ENCODE results near the gene FAM161B.

FAM161B gene

DNA sequence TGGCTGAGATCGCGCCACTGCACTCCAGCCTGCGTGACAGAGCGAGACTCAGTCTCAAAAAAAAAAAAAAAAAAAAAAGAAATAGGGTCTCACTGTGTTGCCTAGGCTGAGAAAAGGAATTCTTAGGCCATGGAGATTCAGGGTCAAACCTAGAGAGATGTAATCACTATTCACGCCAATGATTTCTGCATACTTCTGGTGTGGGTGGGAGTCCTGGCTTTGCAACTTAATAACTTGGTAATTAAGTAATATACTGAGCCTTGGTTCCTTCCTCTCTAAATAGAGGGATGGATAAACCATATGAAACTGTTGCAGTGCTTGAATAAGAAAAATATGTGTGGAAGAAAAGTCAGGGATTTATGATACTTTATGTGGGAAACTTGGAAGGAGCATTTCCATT, 60.5 kb downstream of the FAM161B start:
- Histone ChIP-seq H3K4me3 (ENCODE audit: low read length) (no peak overlapping the region), H4K20me1 (ENCODE audit: control insufficient read depth, insufficient read depth, low read depth, low read length) (no peaks in the 10 kb centered on the region)

DNA sequence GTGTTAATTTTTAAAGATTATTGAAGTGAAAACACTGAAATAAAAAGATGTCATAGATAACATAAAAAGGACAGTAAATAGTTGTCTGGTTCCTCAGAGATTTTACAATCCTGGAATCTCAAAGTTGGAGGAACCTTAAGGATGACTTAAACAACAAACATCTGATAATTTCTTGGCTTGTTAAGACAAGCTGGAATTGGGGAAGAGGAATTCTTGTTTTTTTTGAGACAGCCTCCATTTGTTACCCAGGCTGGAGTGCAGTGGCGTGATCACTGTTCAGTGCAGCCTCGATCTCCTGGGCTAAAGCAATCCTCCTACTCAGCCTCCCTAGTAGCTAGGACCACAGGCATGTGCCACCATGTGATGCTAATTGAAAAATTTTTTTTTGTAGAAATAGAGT, 60.9 kb downstream of the FAM161B start:
- H3F3A ChIP-seq (ENCODE audit: control insufficient read depth, insufficient read depth) = no peaks in the 10 kb centered on the region
- H4K20me1 ChIP-seq (ENCODE audit: control insufficient read depth, insufficient read depth, low read depth, low read length) = no peaks in the 10 kb centered on the region
- H3K9me3 ChIP-seq (ENCODE audit: control insufficient read depth, insufficient read depth, low read length) = no peaks in the 10 kb centered on the region
- H3K4me1 ChIP-seq (ENCODE audit: control insufficient read depth, low read length) = peaks cover 32% of the 10 kb centered on the region
- H3K4me3 ChIP-seq (ENCODE audit: low read length) = peak overlapping the region; percentile 88
- H3K27ac ChIP-seq (ENCODE audit: low read depth, low read length) = no peak overlapping the region
- TF ChIP-seq EZH2phosphoT487 (IDR thresholded peaks at IDR 0.05; ENCODE audit: borderline replicate concordance, low read length) (no peak), CTCF (IDR thresholded peaks at IDR 0.05; ENCODE audit: low read depth, low read length, poor library complexity, severe bottlenecking) (no peak)
- peak overlapping the region; percentile 61 for H3K4me2 ChIP-seq (ENCODE audit: low read length)
- H3K9me2 ChIP-seq (replicated peaks; ENCODE audit: control insufficient read depth, low read length) = no peaks in the 10 kb centered on the region
- H3K27me3 ChIP-seq (ENCODE audit: control insufficient read depth, low read length) = no peaks in the 10 kb centered on the region
- H3K36me3 ChIP-seq (ENCODE audit: control insufficient read depth, low read length) = peaks cover 28% of the 10 kb centered on the region
- H3K79me2 ChIP-seq (ENCODE audit: control insufficient read depth, low read length) = peaks cover 87% of the 10 kb centered on the region

More for the DNA sequence above, 60.5 kb downstream of the FAM161B start:
- Histone ChIP-seq H3K9me3 (ENCODE audit: control insufficient read depth, insufficient read depth, low read length) (no peaks in the 10 kb centered on the region), H3F3A (ENCODE audit: control insufficient read depth, insufficient read depth) (no peaks in the 10 kb centered on the region), H3K27ac (ENCODE audit: low read depth, low read length) (no peak overlapping the region), H3K27me3 (ENCODE audit: control insufficient read depth, low read length) (no peaks in the 10 kb centered on the region), H3K4me2 (ENCODE audit: low read length) (no peak overlapping the region), H3K79me2 (ENCODE audit: control insufficient read depth, low read length) (peaks cover 87% of the 10 kb centered on the region), H3K4me1 (ENCODE audit: control insufficient read depth, low read length) (peaks cover 30% of the 10 kb centered on the region), H3K36me3 (ENCODE audit: control insufficient read depth, low read length) (peaks cover 32% of the 10 kb centered on the region), H3K9me2 (replicated peaks; ENCODE audit: control insufficient read depth, low read length) (no peaks in the 10 kb centered on the region)
- TF ChIP-seq EZH2phosphoT487 (IDR thresholded peaks at IDR 0.05; ENCODE audit: borderline replicate concordance, low read length) (no peak), CTCF (IDR thresholded peaks at IDR 0.05; ENCODE audit: low read depth, low read length, poor library complexity, severe bottlenecking) (no peak)

DNA sequence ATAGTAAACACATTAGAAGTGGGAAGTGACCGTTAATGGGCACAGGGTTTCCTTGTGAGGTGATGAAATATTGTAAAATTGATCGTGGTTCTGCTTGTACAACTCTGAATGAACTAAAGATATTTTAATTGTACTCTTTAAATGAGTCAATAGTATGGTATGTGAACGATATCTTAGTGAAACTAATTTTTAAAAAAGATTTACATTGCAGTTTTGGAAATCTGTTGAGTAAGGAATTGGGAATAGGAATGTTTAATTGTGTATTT, 61.5 kb downstream of the FAM161B start:
- Histone ChIP-seq H3K9me2 (replicated peaks; ENCODE audit: control insufficient read depth, low read length) (no peaks in the 10 kb centered on the region), H3K79me2 (ENCODE audit: control insufficient read depth, low read length) (peaks cover 83% of the 10 kb centered on the region), H3K9me3 (ENCODE audit: control insufficient read depth, insufficient read depth, low read length) (no peaks in the 10 kb centered on the region), H3K4me2 (ENCODE audit: low read length) (peak overlapping the region; percentile 61), H3F3A (ENCODE audit: control insufficient read depth, insufficient read depth) (no peaks in the 10 kb centered on the region), H4K20me1 (ENCODE audit: control insufficient read depth, insufficient read depth, low read depth, low read length) (no peaks in the 10 kb centered on the region), H3K27ac (ENCODE audit: low read depth, low read length) (no peak overlapping the region), H3K27me3 (ENCODE audit: control insufficient read depth, low read length) (no peaks in the 10 kb centered on the region), H3K36me3 (ENCODE audit: control insufficient read depth, low read length) (peaks cover 22% of the 10 kb centered on the region), H3K4me1 (ENCODE audit: control insufficient read depth, low read length) (peaks cover 33% of the 10 kb centered on the region), H3K4me3 (ENCODE audit: low read length) (peak overlapping the region; percentile 88)
- TF ChIP-seq EZH2phosphoT487 (IDR thresholded peaks at IDR 0.05; ENCODE audit: borderline replicate concordance, low read length) (no peak), CTCF (IDR thresholded peaks at IDR 0.05; ENCODE audit: low read depth, low read length, poor library complexity, severe bottlenecking) (no peak)

Data from DOHH2 (cell line).